Activated T-cell treated with anti-CD3 and anti-CD28 coated beads for 48 hours (primary cell): ENCODE measurements around the gene MRTFA.
"Not testable (repeated sequence)": the region's sequence is repeated elsewhere in the genome, so short reads cannot be mapped to it uniquely, and the experiment has no call there.

ENCODE experiments used
- DNase-seq: peaks from one replicate; pipeline ENCODE4 v3.0.0-alpha.2; 2020; ENCODE audit warnings: low read depth

The MRTFA gene

GRCh38 chr22:40394607-40395006 lies 241.9 kb downstream of the MRTFA start:
- DNase-seq = no peak

GRCh38 chr22:40392618-40393017 lies 243.9 kb downstream of the MRTFA start:
- DNase-seq = no peak

GRCh38 chr22:40391417-40391816 lies 245.1 kb downstream of the MRTFA start:
- DNase-seq = no peak

- DNase-seq = no peak
Measured at GRCh38 chr22:40388231-40388630, 248.3 kb downstream of the MRTFA start.

- no peak for DNase-seq
Measured at GRCh38 chr22:40387746-40388145, 248.8 kb downstream of the MRTFA start.

- DNase-seq = no peak
Measured at GRCh38 chr22:40385036-40385782, 251.3 kb downstream of the MRTFA start.

- no peak for DNase-seq
Measured at GRCh38 chr22:40383905-40384304, 252.6 kb downstream of the MRTFA start.

- no peak for DNase-seq
Measured at GRCh38 chr22:40381461-40381860, 255.1 kb downstream of the MRTFA start.

- not testable (repeated sequence) for DNase-seq
Measured at GRCh38 chr22:40378448-40378847, 258.1 kb downstream of the MRTFA start.

- DNase-seq = no peak
Measured at GRCh38 chr22:40377931-40378330, 258.6 kb downstream of the MRTFA start.

- no peak for DNase-seq
Measured at GRCh38 chr22:40376149-40376548, 260.4 kb downstream of the MRTFA start.

GRCh38 chr22:40374567-40374966 lies 262.0 kb downstream of the MRTFA start:
- no peak for DNase-seq

- no peak for DNase-seq
Measured at GRCh38 chr22:40368836-40369235, 267.7 kb downstream of the MRTFA start.

GRCh38 chr22:40368016-40368415 lies 268.5 kb downstream of the MRTFA start:
- no peak for DNase-seq

GRCh38 chr22:40367342-40367741 lies 269.2 kb downstream of the MRTFA start:
- DNase-seq = no peak

- DNase-seq = no peak
Measured at GRCh38 chr22:40366068-40366467, 270.5 kb downstream of the MRTFA start.

- DNase-seq = no peak
Measured at GRCh38 chr22:40364431-40364830, 272.1 kb downstream of the MRTFA start.

- DNase-seq = no peak
Measured at GRCh38 chr22:40363059-40363458, 273.5 kb downstream of the MRTFA start.

- no peak for DNase-seq
Measured at GRCh38 chr22:40361100-40361499, 275.4 kb downstream of the MRTFA start.
